Right lobe of liver (tissue), 4 donors: ENCODE measurements around the gene VTN.

Experiments used
- CTCF ChIP-seq, 4 donors: fragments of 200-600 bp in 3 of 4; fragments of 450-650 bp in 1 of 4; IDR thresholded peaks; one replicate each; pipeline versions ENCODE4 v1.5.1 to v1.8.0; 2016 to 2022; ENCODE audit warnings: antibody characterized with exemption in 4 of 4, mild to moderate bottlenecking in 2 of 4
- POLR2A ChIP-seq: fragments of 450-650 bp; IDR thresholded peaks from one replicate; pipeline ENCODE4 v1.6.1; 2017; ENCODE audit warnings: antibody characterized with exemption, mild to moderate bottlenecking
- donor health status: DM: no; HTN: no; CAD: no.
- donor health status: DM: no; HTN: no; CAD: no.
- donor health status: DM: no; HTN: yes; CAD: no.

GRCh38 chr17:28335201-28335958 is 34.7 kb downstream of the VTN start, which contains the start of the genes IFT20 and TNFAIP1:
- TF ChIP-seq POLR2A (peak; percentile 96), CTCF (IDR thresholded peaks at IDR 0.05) (no peak)
